GM18951 (cell line): ENCODE measurements around the gene SEC23A.

Source experiments
- POLR2A ChIP-seq: IDR thresholded peaks from 4 replicates; pipeline ENCODE4 v1.6.1; 2011; ENCODE audit warnings: mild to moderate bottlenecking; ENCODE audit not compliant: insufficient read length, insufficient read depth; ENCODE audit errors: extremely low read depth
- in situ Hi-C: fragments of 300-500 bp; cut with MboI; formaldehyde crosslinking; loops from one replicate; pipeline ENCODE4 v1.12.0; 2022; ENCODE audit warnings: low sequenced_read_pairs, mixed read lengths, inconsistent platforms; ENCODE audit not compliant: unreplicated experiment

Gene SEC23A

GRCh38 chr14:39015360-39015961, 87.6 kb downstream of the SEC23A start:
- TF ChIP-seq POLR2A = no peak
- in situ Hi-C loops = loop anchor here (25.0 kb wide), 1 partner anchor 278 kb away; no protein-coding TSS in a partner anchor

GRCh38 chr14:39014460-39014859, 88.6 kb downstream of the SEC23A start:
- in situ Hi-C loops = loop anchor here (25.0 kb wide), 1 partner anchor 277 kb away; no protein-coding TSS in a partner anchor
- no peak for TF ChIP-seq POLR2A

GRCh38 chr14:39008965-39009364, 94.1 kb downstream of the SEC23A start:
- in situ Hi-C loops = loop anchor here (25.0 kb wide), 1 partner anchor 272 kb away; no protein-coding TSS in a partner anchor

DNA sequence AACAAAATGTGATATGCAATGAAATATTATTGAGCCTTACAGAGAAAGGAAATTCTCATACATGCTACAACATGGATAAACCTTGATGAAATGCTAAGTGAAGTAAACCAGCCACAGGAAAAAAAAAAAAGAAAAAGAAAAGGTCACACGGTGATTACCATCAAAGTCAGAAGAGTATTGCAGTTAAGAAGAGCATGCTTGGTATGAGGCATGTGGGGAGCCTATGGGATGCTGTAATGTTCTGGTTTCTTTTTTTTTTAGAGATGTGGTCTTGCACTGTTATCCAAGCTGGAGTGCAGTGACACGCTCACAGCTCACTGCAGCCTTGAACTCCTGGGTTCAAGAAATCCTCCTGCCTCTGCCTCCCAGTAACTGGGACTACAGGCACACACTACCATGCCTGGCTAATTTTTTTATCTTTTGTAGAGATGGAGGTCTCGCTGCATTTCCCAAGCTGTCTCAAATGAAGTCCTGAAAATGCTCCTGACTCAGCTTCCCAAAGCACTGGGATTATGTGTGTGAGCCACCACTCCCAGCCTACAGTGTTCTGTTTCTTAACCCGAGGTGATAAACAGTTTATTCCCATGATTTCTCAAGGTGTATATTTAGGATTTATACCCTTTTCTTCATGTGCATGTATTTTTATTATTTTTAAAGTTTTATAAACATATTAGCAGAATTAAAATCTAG, 96.2 kb downstream of the SEC23A start:
- in situ Hi-C loops = loop anchor here (25.0 kb wide), 1 partner anchor 270 kb away; no protein-coding TSS in a partner anchor
- TF ChIP-seq POLR2A = no peak

- no peak for TF ChIP-seq POLR2A
- in situ Hi-C loops = loop anchor here (25.0 kb wide), 1 partner anchor 268 kb away; no protein-coding TSS in a partner anchor
Measured at GRCh38 chr14:39005044-39005880, 97.8 kb downstream of the SEC23A start.

- in situ Hi-C loops = loop anchor here (25.0 kb wide), 1 partner anchor 263 kb away; no protein-coding TSS in a partner anchor
- TF ChIP-seq POLR2A = no peak
Measured at GRCh38 chr14:38999949-39000348, 103.1 kb downstream of the SEC23A start.

DNA sequence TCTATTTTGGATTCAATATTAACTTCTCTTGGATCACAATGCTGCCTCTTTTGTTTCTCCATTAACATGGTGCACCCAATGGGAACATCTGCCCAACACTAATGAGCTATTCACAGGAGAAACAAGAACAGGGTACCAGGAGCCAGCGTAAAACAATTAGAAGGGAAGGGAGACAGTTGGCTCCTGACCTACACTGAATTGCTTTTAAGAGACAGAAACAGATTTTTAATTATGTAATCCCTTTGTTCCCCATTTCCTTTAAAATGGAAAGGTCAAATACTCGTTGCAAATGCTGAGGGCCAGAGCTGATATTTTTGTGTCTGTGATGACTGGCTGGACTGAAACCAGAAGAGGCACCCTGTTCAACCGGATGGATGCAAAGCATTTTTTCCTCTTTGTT, 108.3 kb downstream of the SEC23A start:
- TF ChIP-seq POLR2A = no peak
- in situ Hi-C loops = no loop called here

DNA sequence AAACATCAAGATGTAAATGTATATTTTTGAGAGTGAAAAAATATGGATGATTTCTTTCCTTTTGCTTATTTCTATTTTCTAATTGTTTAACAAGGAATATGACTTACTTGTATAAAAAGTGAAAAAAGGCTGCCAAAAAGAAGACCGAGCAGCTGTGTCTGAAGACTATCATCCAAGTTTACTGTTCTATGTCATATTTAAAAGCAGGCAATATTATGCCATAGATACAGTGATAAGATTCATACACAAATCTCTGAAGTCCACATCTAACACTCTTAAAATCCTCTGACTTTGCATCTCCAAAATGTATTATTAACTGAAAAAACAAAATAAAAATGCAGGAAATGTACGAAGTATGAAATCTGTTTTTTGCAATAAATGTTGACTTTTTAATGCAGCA, 109.1 kb downstream of the SEC23A start:
- in situ Hi-C loops = no loop called here
- TF ChIP-seq POLR2A = no peak

DNA sequence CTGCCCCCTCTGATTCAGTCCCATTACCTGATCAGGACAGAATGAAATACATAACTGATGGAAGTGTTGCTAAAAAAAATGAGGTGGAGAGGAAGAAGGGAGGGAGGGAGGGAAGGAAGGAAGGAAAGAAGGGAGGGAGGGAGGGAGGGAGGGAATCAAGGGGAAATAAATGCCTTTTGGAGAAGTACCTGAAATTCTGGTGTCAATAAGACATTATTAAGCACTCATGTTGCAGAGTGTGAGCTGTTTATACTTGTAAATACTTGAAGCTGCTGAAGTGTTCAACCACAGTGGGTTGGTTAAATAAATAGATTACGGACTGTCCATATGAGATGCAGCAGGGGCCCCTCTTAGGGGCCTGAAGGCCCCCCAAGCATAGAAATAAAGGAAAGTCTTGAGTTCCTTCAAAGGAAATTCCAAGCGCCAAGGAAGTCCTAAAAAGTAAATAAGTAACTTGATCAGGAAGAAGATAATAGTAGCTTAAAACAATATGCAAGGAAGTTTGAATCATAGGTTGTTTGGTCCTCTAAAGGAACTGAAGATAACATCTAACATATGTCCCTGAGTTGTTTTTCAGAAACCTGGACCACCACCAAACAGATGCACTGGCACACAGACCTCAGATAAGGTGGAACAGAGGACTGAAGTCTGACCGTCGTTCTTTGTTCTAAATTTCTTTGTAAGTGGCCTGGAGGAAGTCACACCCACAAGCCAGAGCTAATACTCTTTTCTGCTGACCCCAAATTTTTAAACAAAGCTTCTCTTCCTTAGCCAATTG, 110.8 kb downstream of the SEC23A start:
- in situ Hi-C loops = no loop called here
- TF ChIP-seq POLR2A = no peak

- no peak for TF ChIP-seq POLR2A
- in situ Hi-C loops = no loop called here
Measured at GRCh38 chr14:38991299-38991698, 111.7 kb downstream of the SEC23A start.

- in situ Hi-C loops = no loop called here
- no peak for TF ChIP-seq POLR2A
Measured at GRCh38 chr14:38989922-38990546, 113.0 kb downstream of the SEC23A start.

DNA sequence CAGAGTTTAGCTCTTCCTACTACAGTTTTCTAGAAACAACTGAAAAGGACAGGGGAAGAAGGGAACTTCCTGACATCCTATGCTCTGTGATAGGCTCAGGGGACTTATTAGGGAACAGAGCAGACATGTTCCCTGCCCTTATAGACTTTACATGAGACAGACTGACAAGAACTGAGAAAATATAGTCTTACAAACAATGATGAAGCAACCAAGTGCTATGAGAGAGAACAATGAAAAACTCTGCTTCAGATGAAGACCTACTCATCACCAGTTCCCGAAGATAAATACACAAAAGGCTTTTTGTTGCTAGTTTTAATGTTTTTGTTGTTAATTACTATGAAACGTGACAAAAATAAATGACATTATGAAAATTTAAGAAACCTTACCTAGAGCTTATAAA, 115.3 kb downstream of the SEC23A start:
- TF ChIP-seq POLR2A = no peak
- in situ Hi-C loops = no loop called here
